DND-41 (cell line): Measurements from ENCODE around the gene CFAP65.

Experiments used
- CTCF ChIP-seq: IDR thresholded peaks from 2 replicates; pipeline ENCODE4 v1.5.1; 2012; ENCODE audit warnings: borderline replicate concordance, low read length, moderate library complexity, mild to moderate bottlenecking; ENCODE audit not compliant: poor library complexity, severe bottlenecking; ENCODE audit errors: extremely low read depth
- EZH2 ChIP-seq: IDR thresholded peaks from 3 replicates; pipeline ENCODE4 v1.6.1; 2012; ENCODE audit warnings: borderline replicate concordance, low read depth, mild to moderate bottlenecking, moderate library complexity, low read length, inconsistent platforms; ENCODE audit not compliant: severe bottlenecking

- TF ChIP-seq CTCF = no peak
- TF ChIP-seq EZH2 = no peak
These were observed 841 bp upstream of the CFAP65 start for GRCh38 chr2:219042157-219042556.
